Mesothelial cell of epicardium (in vitro differentiated cells): ENCODE results near the gene MSANTD3. TPM values are rescaled to one million over a fixed set of nuclear protein-coding genes. Genes with fewer than 3 reads are reported as not detected.

Source experiments
- DNase-seq, 2 experiments: peaks; one replicate each; pipeline ENCODE4 v3.0.0; 2021; ENCODE audit warnings: low spot score in 2 of 2; ENCODE audit not compliant: unreplicated experiment in 2 of 2
- H3K27ac Mint-ChIP-seq: 2 replicates; pipeline ENCODE4 v1.8.0; 2021; ENCODE audit warnings: mixed read lengths
- H3K27me3 Mint-ChIP-seq: 2 replicates; pipeline ENCODE4 v1.8.0; 2021; ENCODE audit warnings: low read depth, mixed read lengths
- H3K36me3 Mint-ChIP-seq: 2 replicates; pipeline ENCODE4 v1.8.0; 2021; ENCODE audit warnings: mixed read lengths
- H3K4me1 Mint-ChIP-seq: 2 replicates; pipeline ENCODE4 v1.8.0; 2021; ENCODE audit warnings: mixed read lengths
- H3K4me3 Mint-ChIP-seq: 2 replicates; pipeline ENCODE4 v1.8.0; 2021; ENCODE audit warnings: mild to moderate bottlenecking, moderate library complexity, mixed read lengths
- H3K9me3 Mint-ChIP-seq: 2 replicates; pipeline ENCODE4 v1.8.0; 2021; ENCODE audit warnings: mixed read lengths
- total RNA-seq: library from RNA; stranded (reverse); gene quantifications from 3 replicates; pipeline ENCODE4 v1.2.1, GENCODE V29; 2021
- TF ChIP-seq, protein P1 (sequence below): fragments of 200-600 bp; sonication (generic); IDR thresholded peaks from one replicate; pipeline ENCODE4 v1.5.0; 2021; ENCODE audit warnings: antibody characterized with exemption; ENCODE audit not compliant: unreplicated experiment

The MSANTD3 gene
- total RNA-seq, 1 donor from 2014 or later, result 35.4 TPM

DNA sequence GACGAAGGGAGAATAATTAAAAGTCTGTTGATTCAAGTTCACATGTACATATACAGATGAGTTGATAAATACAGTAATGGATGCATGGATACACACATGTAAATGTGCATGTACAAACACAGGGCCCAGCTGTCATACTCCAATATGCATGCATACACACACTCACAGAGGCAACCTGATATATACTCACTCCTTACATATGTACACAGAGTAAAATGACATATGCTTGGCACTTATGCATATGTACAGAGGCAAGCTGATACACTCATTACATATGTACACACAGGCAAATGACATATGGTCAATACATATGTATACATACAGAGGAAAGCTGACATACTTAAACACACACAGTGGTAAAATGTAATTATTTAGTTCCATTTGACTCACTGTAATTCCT is 38.8 kb downstream of the MSANTD3 start:
- Mint-ChIP-seq H3K4me1 (no peaks in the 10 kb centered on the region), H3K27me3 (no peaks in the 10 kb centered on the region), H3K36me3 (no peaks in the 10 kb centered on the region), H3K9me3 (no peaks in the 10 kb centered on the region), H3K4me3 (no peak overlapping the region), H3K27ac (no peak overlapping the region)
- no peak for DNase-seq
- TF ChIP-seq, protein P1, sequence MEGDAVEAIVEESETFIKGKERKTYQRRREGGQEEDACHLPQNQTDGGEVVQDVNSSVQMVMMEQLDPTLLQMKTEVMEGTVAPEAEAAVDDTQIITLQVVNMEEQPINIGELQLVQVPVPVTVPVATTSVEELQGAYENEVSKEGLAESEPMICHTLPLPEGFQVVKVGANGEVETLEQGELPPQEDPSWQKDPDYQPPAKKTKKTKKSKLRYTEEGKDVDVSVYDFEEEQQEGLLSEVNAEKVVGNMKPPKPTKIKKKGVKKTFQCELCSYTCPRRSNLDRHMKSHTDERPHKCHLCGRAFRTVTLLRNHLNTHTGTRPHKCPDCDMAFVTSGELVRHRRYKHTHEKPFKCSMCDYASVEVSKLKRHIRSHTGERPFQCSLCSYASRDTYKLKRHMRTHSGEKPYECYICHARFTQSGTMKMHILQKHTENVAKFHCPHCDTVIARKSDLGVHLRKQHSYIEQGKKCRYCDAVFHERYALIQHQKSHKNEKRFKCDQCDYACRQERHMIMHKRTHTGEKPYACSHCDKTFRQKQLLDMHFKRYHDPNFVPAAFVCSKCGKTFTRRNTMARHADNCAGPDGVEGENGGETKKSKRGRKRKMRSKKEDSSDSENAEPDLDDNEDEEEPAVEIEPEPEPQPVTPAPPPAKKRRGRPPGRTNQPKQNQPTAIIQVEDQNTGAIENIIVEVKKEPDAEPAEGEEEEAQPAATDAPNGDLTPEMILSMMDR, result no peak

DNA sequence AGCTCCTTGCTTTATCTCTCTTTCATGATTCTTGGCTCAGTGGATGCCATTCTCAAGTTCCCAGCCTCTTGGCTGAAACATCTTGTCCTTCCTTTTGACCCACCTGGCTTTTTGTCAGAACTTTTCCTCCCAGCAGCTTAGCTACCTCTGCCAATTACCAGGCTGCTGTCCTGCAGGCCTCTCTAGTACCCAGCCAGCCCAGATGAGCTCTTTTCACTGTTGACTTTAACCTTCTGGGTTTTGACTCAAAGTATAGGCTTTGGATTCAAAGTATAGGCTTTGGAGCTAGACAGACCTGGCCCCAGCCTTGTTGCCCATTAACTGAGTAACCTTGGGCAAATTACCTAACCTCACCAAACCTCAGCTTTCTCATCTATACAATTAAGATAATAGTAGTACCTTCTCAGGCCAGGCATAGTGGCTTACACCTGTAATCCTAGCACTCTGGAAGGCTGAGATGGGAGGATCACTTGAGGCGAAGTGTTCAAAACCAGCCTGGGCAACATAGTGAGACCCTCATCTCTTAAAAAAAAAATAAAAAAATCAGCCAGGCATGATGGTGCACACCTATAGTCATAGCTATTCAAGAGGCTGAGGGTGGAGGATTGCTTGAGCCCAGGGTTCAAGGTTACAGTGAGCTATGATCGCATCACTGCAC is 39.4 kb downstream of the MSANTD3 start:
- TF ChIP-seq, protein P1, result no peak
- Mint-ChIP-seq H3K27ac (no peak overlapping the region), H3K27me3 (no peaks in the 10 kb centered on the region), H3K4me1 (no peaks in the 10 kb centered on the region), H3K36me3 (no peaks in the 10 kb centered on the region), H3K4me3 (no peak overlapping the region), H3K9me3 (no peaks in the 10 kb centered on the region)
- DNase-seq, result no peak

DNA sequence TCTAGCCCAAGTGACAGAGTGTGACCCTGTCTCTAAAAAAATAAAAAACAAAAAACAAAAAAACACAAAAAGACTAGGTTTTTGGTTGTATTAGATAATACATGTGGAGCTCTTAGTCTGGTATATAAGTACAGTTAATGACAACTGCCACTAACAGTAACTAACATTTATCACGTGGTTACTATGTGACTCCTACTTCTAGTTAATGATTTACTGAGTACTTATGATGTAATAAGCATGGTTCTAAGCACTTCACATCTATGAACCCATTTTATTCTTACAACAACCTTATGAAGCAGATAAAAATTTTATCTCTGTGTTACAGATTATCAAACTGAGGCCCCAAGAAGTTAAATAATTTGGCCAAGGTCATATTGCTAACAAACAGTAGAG is 39.9 kb downstream of the MSANTD3 start:
- no peak overlapping the region for H3K27ac Mint-ChIP-seq
- no peak overlapping the region for H3K4me3 Mint-ChIP-seq
- no peaks in the 10 kb centered on the region for H3K4me1 Mint-ChIP-seq
- no peak for DNase-seq
- no peaks in the 10 kb centered on the region for H3K27me3 Mint-ChIP-seq
- no peaks in the 10 kb centered on the region for H3K9me3 Mint-ChIP-seq
- no peaks in the 10 kb centered on the region for H3K36me3 Mint-ChIP-seq
- TF ChIP-seq, protein P1, result no peak

DNA sequence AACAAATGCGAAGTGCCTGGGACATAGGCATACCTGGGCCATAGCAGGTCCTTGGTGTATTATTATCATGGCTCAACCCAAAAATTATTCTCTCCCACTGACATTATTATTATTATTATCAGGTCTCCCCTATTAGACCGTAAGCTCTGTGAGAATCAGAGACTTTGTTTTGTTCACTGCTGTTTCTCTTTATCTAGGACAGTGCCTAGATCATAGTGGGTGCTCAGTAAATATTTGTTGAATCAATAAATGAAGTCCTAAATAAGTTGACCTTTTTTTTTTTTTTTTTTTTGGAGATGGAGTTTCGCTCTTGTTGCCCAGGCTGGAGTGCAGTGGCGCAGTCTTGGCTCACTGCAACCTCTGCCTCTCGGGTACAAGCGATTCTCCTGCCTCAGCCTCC is 41.1 kb downstream of the MSANTD3 start:
- no peak overlapping the region for H3K4me3 Mint-ChIP-seq
- H3K27ac Mint-ChIP-seq, result no peak overlapping the region
- no peaks in the 10 kb centered on the region for H3K27me3 Mint-ChIP-seq
- H3K36me3 Mint-ChIP-seq, result no peaks in the 10 kb centered on the region
- no peaks in the 10 kb centered on the region for H3K9me3 Mint-ChIP-seq
- no peak for DNase-seq
- TF ChIP-seq, protein P1, result no peak
- H3K4me1 Mint-ChIP-seq, result no peaks in the 10 kb centered on the region

DNA sequence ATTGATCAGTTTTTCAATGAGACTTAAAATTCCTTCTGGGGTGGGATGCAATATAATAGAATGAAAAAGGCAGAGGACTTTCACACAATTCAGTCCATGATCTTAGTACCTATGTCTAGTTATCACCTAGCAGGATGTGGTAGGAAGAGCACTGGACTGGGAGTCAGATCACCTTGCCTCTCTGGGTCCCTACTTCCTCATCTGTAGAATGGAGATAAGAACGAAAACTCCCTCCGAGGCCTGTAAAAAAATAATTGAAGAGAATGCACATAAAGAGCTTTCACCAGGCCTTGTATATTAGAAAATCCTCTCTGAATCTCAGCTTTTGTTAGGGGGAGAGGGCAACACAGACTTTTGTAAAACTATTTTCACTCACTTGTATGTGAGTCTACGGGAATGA is 45.3 kb downstream of the MSANTD3 start:
- Mint-ChIP-seq H3K27ac (peak overlapping the region; percentile 73), H3K4me3 (peak overlapping the region; percentile 70), H3K27me3 (no peaks in the 10 kb centered on the region), H3K4me1 (peaks cover 13% of the 10 kb centered on the region), H3K9me3 (no peaks in the 10 kb centered on the region), H3K36me3 (no peaks in the 10 kb centered on the region)
- TF ChIP-seq, protein P1, result no peak
- no peak for DNase-seq
